SK-N-SH (cell line): ENCODE data around the gene NDST4. TPM values are rescaled to one million over a fixed set of nuclear protein-coding genes. Genes with fewer than 3 reads are reported as not detected.

Source experiments
- CTCF ChIA-PET: fragments of 300-600, 350-600 bp; formaldehyde crosslinking; extraction: SDS; loops from one replicate; lab custom pipeline; 2021; lab: Yijun Ruan, JAX
- POLR2A ChIA-PET: fragments of 350-600 bp; sonication (Branson Sonifier 250); formaldehyde crosslinking; extraction: SDS; loops from one replicate; lab custom pipeline; 2020; ENCODE audit warnings: antibody characterized with exemption, inconsistent platforms; lab: Yijun Ruan, JAX
- DNase-seq: peaks from one replicate; pipeline ENCODE4 v3.0.0; 2012
- H2AFZ ChIP-seq: fragments of 200-600 bp; sonication (generic); 2 replicates; pipeline ENCODE4 v1.8.1; 2016; ENCODE audit warnings: antibody characterized with exemption, mild to moderate bottlenecking, low read depth
- H3F3A ChIP-seq: fragments of 200-600 bp; sonication (generic); replicated peaks from 2 replicates; pipeline ENCODE3; 2016; ENCODE audit warnings: antibody characterized with exemption, mild to moderate bottlenecking; ENCODE audit not compliant: insufficient read depth
- H3K27ac ChIP-seq, 2 experiments: fragments of 200-500 bp in 1 of 2; fragments of 200-600 bp in 1 of 2; sonication (Bioruptor generic) in 1 of 2; sonication (generic), shearing (Covaris generic) in 1 of 2; 2 replicates each; pipeline versions ENCODE4 v1.5.1 to v1.6.1; 2014 to 2016; ENCODE audit warnings: low read depth in 2 of 2, inconsistent platforms in 1 of 2, low read length in 1 of 2, mild to moderate bottlenecking in 1 of 2, mixed read lengths in 1 of 2
- H3K27me3 ChIP-seq: fragments of 200-600 bp; sonication (generic), shearing (Covaris generic); 2 replicates; pipeline ENCODE4 v1.6.1; 2016; ENCODE audit warnings: mixed run types; ENCODE audit not compliant: insufficient read depth
- H3K36me3 ChIP-seq, 2 experiments: fragments of 200-500 bp in 1 of 2; fragments of 200-600 bp in 1 of 2; sonication (Bioruptor generic) in 1 of 2; sonication (generic) in 1 of 2; replicated peaks in 1 of 2; 2 replicates each; pipeline versions ENCODE3 to v1.5.1; 2014 to 2016; ENCODE audit warnings: low read length in 1 of 2, mild to moderate bottlenecking in 1 of 2; ENCODE audit not compliant: insufficient read depth in 2 of 2, control insufficient read depth in 1 of 2
- H3K4me1 ChIP-seq, 2 experiments: fragments of 200-500 bp in 1 of 2; fragments of 200-600 bp in 1 of 2; sonication (Bioruptor generic) in 1 of 2; sonication (generic), shearing (Covaris generic) in 1 of 2; 2 replicates each; pipeline versions ENCODE4 v1.5.1 to v1.6.1; 2014 to 2016; ENCODE audit warnings: low read depth in 1 of 2, low read length in 1 of 2, mixed run types in 1 of 2; ENCODE audit not compliant: insufficient read depth in 2 of 2, control insufficient read depth in 1 of 2
- H3K4me2 ChIP-seq: fragments of 200-600 bp; sonication (generic), shearing (Covaris generic); 2 replicates; pipeline ENCODE4 v1.6.1; 2017; ENCODE audit warnings: mixed run types
- H3K4me3 ChIP-seq, 2 experiments: fragments of 200-500 bp in 1 of 2; fragments of 200-600 bp in 1 of 2; sonication (Bioruptor generic) in 1 of 2; sonication (generic), shearing (Covaris generic) in 1 of 2; 2 replicates each; pipeline versions ENCODE4 v1.5.1 to v1.8.1; 2014 to 2016; ENCODE audit warnings: low read depth in 2 of 2, inconsistent platforms in 1 of 2, low read length in 1 of 2, mild to moderate bottlenecking in 1 of 2, mixed read lengths in 1 of 2, moderate library complexity in 1 of 2
- H3K79me2 ChIP-seq: fragments of 200-600 bp; sonication (generic); 2 replicates; pipeline ENCODE4 v1.8.1; 2017; ENCODE audit warnings: mild to moderate bottlenecking; ENCODE audit not compliant: insufficient read depth
- H3K9ac ChIP-seq: fragments of 200-600 bp; sonication (generic); 2 replicates; pipeline ENCODE4 v1.6.1; 2017; ENCODE audit warnings: mixed run types
- H3K9me2 ChIP-seq: fragments of 200-600 bp; sonication (generic); 2 replicates; pipeline ENCODE4 v1.6.1; 2017; ENCODE audit warnings: mixed run types
- H3K9me3 ChIP-seq: fragments of 200-600 bp; sonication (generic); 2 replicates; pipeline ENCODE4 v1.6.1; 2017; ENCODE audit warnings: mixed run types, mild to moderate bottlenecking, moderate library complexity
- H4K20me1 ChIP-seq: fragments of 200-600 bp; sonication (generic); 2 replicates; pipeline ENCODE4 v1.6.1; 2017; ENCODE audit warnings: mild to moderate bottlenecking, mixed run types; ENCODE audit not compliant: insufficient read depth
- CHD2 ChIP-seq: fragments of 150-350 bp; IDR thresholded peaks from 2 replicates; pipeline ENCODE4 v1.6.1; 2018; ENCODE audit warnings: low read length; ENCODE audit not compliant: partially characterized antibody
- ELF1 ChIP-seq: IDR thresholded peaks from 2 replicates; pipeline ENCODE4 v1.4.0; 2012
- EP300 ChIP-seq, 2 experiments: IDR thresholded peaks; 2 replicates each; pipeline versions ENCODE4 v1.4.0 to v1.6.1; 2012; ENCODE audit warnings: borderline replicate concordance in 1 of 2, low read depth in 1 of 2, low read length in 1 of 2
- FOXJ3 ChIP-seq: sonication (generic); formaldehyde crosslinking; IDR thresholded peaks from 2 replicates; pipeline ENCODE4 v1.5.1; 2020; ENCODE audit warnings: mild to moderate bottlenecking, missing genetic modification reagents
- FOXM1 ChIP-seq: IDR thresholded peaks from 2 replicates; pipeline ENCODE4 v1.4.0; 2012; ENCODE audit warnings: low read depth, mild to moderate bottlenecking
- GATA2 ChIP-seq: sonication (generic); formaldehyde crosslinking; IDR thresholded peaks from 2 replicates; pipeline ENCODE4 v1.5.0; 2020; ENCODE audit warnings: mild to moderate bottlenecking, missing genetic modification reagents
- JUND ChIP-seq: IDR thresholded peaks from 2 replicates; pipeline ENCODE4 v1.4.0; 2012
- POLR2AphosphoS5 ChIP-seq: IDR thresholded peaks from 2 replicates; pipeline ENCODE4 v1.6.1; 2012; ENCODE audit warnings: low read depth, low read length
- RAD21 ChIP-seq: IDR thresholded peaks from 2 replicates; pipeline ENCODE4 v1.6.1; 2012; ENCODE audit warnings: mild to moderate bottlenecking, low read length
- RCOR1 ChIP-seq: fragments of 150-350 bp; IDR thresholded peaks from 2 replicates; pipeline ENCODE4 v1.6.1; 2017; ENCODE audit warnings: antibody characterized with exemption, low read length
- RXRA ChIP-seq: IDR thresholded peaks from 2 replicates; pipeline ENCODE4 v1.4.0; 2012; ENCODE audit warnings: low read depth, mild to moderate bottlenecking, borderline replicate concordance
- SMC3 ChIP-seq: IDR thresholded peaks from 2 replicates; pipeline ENCODE4 v1.6.1; 2012; ENCODE audit warnings: low read depth, low read length, improper control_type of control experiment
- TAF1 ChIP-seq: IDR thresholded peaks from 2 replicates; pipeline ENCODE4 v1.6.1; 2012; ENCODE audit warnings: low read depth, mild to moderate bottlenecking, low read length, moderate library complexity, borderline replicate concordance
- TEAD4 ChIP-seq: IDR thresholded peaks from 2 replicates; pipeline ENCODE4 v1.4.0; 2012; ENCODE audit warnings: mild to moderate bottlenecking, borderline replicate concordance; ENCODE audit not compliant: insufficient read depth
- YY1 ChIP-seq: IDR thresholded peaks from 2 replicates; pipeline ENCODE4 v1.4.0; 2012; ENCODE audit warnings: low read depth, mild to moderate bottlenecking
- WGBS: methylation state at CpG from one replicate; pipeline ENCODE4 v1.1.6; 2017; ENCODE audit warnings: low lambda C conversion rate; 5-methylcytosine and 5-hydroxymethylcytosine counted together
- polyA plus RNA-seq, 3 experiments: library from polyadenylated mRNA; depleted of rRNA; stranded (reverse); fragments of >200 nt; gene quantifications; 2 replicates each; pipeline ENCODE4 v1.2.3, GENCODE V29; 2012
- TF ChIP-seq, protein P1 (sequence below): IDR thresholded peaks from 2 replicates; pipeline ENCODE4 v1.6.1; 2012; ENCODE audit warnings: mild to moderate bottlenecking, low read depth, low read length, moderate library complexity
- TF ChIP-seq, protein P2 (sequence below): IDR thresholded peaks from 2 replicates; pipeline ENCODE4 v1.4.0; 2012; ENCODE audit warnings: low read depth, borderline replicate concordance
- TF ChIP-seq, protein P3 (sequence below): IDR thresholded peaks from 2 replicates; pipeline ENCODE4 v1.4.0; 2012; ENCODE audit warnings: low read depth, borderline replicate concordance
- TF ChIP-seq, protein P4 (sequence below): IDR thresholded peaks from 2 replicates; pipeline ENCODE4 v1.4.0; 2012; ENCODE audit warnings: low read depth
- TF ChIP-seq, protein P5 (sequence below): fragments of 150-350 bp; IDR thresholded peaks from 2 replicates; pipeline ENCODE4 v1.6.1; 2017; ENCODE audit warnings: antibody characterized with exemption, low read length, low read depth, borderline replicate concordance

NDST4 gene
- polyA plus RNA-seq, 1 of the 3 experiments (the other 2 are of a cell fraction): not detected

DNA sequence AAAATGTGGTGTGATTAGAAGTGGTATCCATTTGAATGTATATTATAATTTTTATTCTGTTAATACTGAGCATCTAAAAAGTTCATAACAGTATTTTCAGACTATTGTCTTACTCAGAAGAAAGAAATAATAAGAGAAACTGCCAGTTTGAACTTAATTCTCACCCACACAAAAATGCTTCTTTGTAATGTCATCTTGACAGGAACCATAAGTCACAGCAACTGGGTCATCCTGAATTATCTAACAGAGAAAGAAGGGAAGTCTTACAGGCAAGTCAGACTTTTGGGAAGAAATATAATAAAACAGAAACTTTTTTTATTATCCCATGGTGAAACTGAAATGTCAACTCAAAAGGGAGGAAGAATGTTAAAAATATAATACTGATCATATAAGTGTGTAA lies 83.1 kb downstream of the NDST4 start (continued):
- TF ChIP-seq, protein P1, sequence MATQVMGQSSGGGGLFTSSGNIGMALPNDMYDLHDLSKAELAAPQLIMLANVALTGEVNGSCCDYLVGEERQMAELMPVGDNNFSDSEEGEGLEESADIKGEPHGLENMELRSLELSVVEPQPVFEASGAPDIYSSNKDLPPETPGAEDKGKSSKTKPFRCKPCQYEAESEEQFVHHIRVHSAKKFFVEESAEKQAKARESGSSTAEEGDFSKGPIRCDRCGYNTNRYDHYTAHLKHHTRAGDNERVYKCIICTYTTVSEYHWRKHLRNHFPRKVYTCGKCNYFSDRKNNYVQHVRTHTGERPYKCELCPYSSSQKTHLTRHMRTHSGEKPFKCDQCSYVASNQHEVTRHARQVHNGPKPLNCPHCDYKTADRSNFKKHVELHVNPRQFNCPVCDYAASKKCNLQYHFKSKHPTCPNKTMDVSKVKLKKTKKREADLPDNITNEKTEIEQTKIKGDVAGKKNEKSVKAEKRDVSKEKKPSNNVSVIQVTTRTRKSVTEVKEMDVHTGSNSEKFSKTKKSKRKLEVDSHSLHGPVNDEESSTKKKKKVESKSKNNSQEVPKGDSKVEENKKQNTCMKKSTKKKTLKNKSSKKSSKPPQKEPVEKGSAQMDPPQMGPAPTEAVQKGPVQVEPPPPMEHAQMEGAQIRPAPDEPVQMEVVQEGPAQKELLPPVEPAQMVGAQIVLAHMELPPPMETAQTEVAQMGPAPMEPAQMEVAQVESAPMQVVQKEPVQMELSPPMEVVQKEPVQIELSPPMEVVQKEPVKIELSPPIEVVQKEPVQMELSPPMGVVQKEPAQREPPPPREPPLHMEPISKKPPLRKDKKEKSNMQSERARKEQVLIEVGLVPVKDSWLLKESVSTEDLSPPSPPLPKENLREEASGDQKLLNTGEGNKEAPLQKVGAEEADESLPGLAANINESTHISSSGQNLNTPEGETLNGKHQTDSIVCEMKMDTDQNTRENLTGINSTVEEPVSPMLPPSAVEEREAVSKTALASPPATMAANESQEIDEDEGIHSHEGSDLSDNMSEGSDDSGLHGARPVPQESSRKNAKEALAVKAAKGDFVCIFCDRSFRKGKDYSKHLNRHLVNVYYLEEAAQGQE: no peak
- TF ChIP-seq RCOR1 (no peak), POLR2AphosphoS5 (no peak), JUND (no peak), CHD2 (no peak)
- TF ChIP-seq, protein P2, sequence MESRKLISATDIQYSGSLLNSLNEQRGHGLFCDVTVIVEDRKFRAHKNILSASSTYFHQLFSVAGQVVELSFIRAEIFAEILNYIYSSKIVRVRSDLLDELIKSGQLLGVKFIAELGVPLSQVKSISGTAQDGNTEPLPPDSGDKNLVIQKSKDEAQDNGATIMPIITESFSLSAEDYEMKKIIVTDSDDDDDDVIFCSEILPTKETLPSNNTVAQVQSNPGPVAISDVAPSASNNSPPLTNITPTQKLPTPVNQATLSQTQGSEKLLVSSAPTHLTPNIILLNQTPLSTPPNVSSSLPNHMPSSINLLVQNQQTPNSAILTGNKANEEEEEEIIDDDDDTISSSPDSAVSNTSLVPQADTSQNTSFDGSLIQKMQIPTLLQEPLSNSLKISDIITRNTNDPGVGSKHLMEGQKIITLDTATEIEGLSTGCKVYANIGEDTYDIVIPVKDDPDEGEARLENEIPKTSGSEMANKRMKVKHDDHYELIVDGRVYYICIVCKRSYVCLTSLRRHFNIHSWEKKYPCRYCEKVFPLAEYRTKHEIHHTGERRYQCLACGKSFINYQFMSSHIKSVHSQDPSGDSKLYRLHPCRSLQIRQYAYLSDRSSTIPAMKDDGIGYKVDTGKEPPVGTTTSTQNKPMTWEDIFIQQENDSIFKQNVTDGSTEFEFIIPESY: no peak
- TF ChIP-seq, protein P3, sequence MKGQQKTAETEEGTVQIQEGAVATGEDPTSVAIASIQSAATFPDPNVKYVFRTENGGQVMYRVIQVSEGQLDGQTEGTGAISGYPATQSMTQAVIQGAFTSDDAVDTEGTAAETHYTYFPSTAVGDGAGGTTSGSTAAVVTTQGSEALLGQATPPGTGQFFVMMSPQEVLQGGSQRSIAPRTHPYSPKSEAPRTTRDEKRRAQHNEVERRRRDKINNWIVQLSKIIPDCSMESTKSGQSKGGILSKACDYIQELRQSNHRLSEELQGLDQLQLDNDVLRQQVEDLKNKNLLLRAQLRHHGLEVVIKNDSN: no peak

- CTCF ChIA-PET: no interaction called here
- no peak for TF ChIP-seq TEAD4
- no peak for TF ChIP-seq JUND
- TF ChIP-seq, protein P2: no peak
- no peak for TF ChIP-seq CHD2
- TF ChIP-seq, protein P3: no peak
- TF ChIP-seq TAF1: no peak
- TF ChIP-seq RAD21: no peak
- no peak for TF ChIP-seq EP300 (IDR thresholded peaks at IDR 0.05; ENCODE audit: borderline replicate concordance in 1 of 2, low read depth in 1 of 2, low read length in 1 of 2)
- no peak for TF ChIP-seq RXRA
- no peak for TF ChIP-seq GATA2 (CRISPR knock-in tag)
- TF ChIP-seq, protein P4, sequence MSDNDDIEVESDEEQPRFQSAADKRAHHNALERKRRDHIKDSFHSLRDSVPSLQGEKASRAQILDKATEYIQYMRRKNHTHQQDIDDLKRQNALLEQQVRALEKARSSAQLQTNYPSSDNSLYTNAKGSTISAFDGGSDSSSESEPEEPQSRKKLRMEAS: no peak
- TF ChIP-seq ELF1: no peak
- TF ChIP-seq FOXJ3: no peak
- no peak for TF ChIP-seq FOXM1
- no peak for TF ChIP-seq SMC3
- no peak for TF ChIP-seq YY1
- TF ChIP-seq, protein P5, sequence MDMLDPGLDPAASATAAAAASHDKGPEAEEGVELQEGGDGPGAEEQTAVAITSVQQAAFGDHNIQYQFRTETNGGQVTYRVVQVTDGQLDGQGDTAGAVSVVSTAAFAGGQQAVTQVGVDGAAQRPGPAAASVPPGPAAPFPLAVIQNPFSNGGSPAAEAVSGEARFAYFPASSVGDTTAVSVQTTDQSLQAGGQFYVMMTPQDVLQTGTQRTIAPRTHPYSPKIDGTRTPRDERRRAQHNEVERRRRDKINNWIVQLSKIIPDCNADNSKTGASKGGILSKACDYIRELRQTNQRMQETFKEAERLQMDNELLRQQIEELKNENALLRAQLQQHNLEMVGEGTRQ: no peak
Measured at GRCh38 chr4:115028682-115029410, 84.6 kb downstream of the NDST4 start.

More at GRCh38 chr4:115028682-115029410, 84.6 kb downstream of the NDST4 start:
- peaks cover 0 to 10% of the 10 kb centered on the region in 2 experiments; a peak in 1 of 4 replicates for H3K4me1 ChIP-seq
- H3F3A ChIP-seq: no peaks in the 10 kb centered on the region
- no peak for DNase-seq
- H3K9ac ChIP-seq: no peak overlapping the region
- H3K4me3 ChIP-seq: no peak overlapping the region
- no peaks in the 10 kb centered on the region for H3K79me2 ChIP-seq
- no peaks in the 10 kb centered on the region for H3K36me3 ChIP-seq
- H3K9me3 ChIP-seq: no peaks in the 10 kb centered on the region
- H4K20me1 ChIP-seq: no peaks in the 10 kb centered on the region
- H2AFZ ChIP-seq: no peak overlapping the region
- H3K27ac ChIP-seq: no peak overlapping the region
- H3K27me3 ChIP-seq: no peaks in the 10 kb centered on the region
- H3K4me2 ChIP-seq: no peak overlapping the region
- WGBS: 22% methylated on average over 2 of the region's 2 CpGs
- no peaks in the 10 kb centered on the region for H3K9me2 ChIP-seq
- POLR2A ChIA-PET: no interaction called here
